Measurements from ENCODE around the gene CDHR3. TPM values are rescaled to one million over a fixed set of nuclear protein-coding genes. Genes with fewer than 3 reads are reported as not detected.

The CDHR3 gene
- total and polyA plus RNA-seq, 2 of the 8 experiments (the other 6 are each of a cell fraction or from before 2014, with no cell fraction given), result 6.4 to 6.8 TPM

GRCh38 chr7:105980645-105981396, 17.8 kb downstream of the CDHR3 start:
- Histone ChIP-seq H4K5ac (ENCODE audit: insufficient read length, low read depth, low read length) (no peak overlapping the region), H3K9ac (replicated peaks in 1 of 4; ENCODE audit: extremely low read depth in 1 of 4, low read depth in 3 of 4, low read length in 3 of 4) (no peak overlapping the region), H3K56ac (replicated peaks; ENCODE audit: insufficient read length, low read depth, low read length) (no peak overlapping the region), H2AFZ (ENCODE audit: low read length) (no peak overlapping the region; the same call in 1 of the 2 replicates), H3K23ac (ENCODE audit: insufficient read length) (no peak overlapping the region), H3K4me2 (ENCODE audit: insufficient read depth in 1 of 2, low read depth in 2 of 2, low read length in 2 of 2) (no peak overlapping the region), H4K91ac (replicated peaks; ENCODE audit: insufficient read length, low read length) (no peak overlapping the region), H2BK20ac (ENCODE audit: low read length) (0 out of 2 replicates have a peak overlapping the region, but pooled peaks have one; percentile 19), H2BK5ac (ENCODE audit: low read depth, low read length) (peak overlapping the region; percentile 13; the same call in 1 of the 2 replicates), H3K79me2 (ENCODE audit: control insufficient read depth in 1 of 2, insufficient read depth in 2 of 2, low read length in 2 of 2) (no peaks in the 10 kb centered on the region), H3K27me3 (replicated peaks in 1 of 4; ENCODE audit: control insufficient read depth in 3 of 4, extremely low read depth in 1 of 4, insufficient read depth in 3 of 4, low read length in 3 of 4) (no peaks in the 10 kb centered on the region), H3K36me3 (ENCODE audit: control insufficient read depth in 2 of 4, insufficient read depth in 4 of 4, low read length in 3 of 4) (no peaks in the 10 kb centered on the region), H3K14ac (ENCODE audit: insufficient read length) (no peak overlapping the region), H4K20me1 (replicated peaks in 1 of 2; ENCODE audit: control insufficient read depth in 1 of 2, insufficient read depth in 2 of 2, low read length in 2 of 2) (no peaks in the 10 kb centered on the region), H2BK15ac (ENCODE audit: low read length) (peak overlapping the region; percentile 24; the same call in 1 of the 2 replicates), H2BK12ac (ENCODE audit: low read depth, low read length) (no peak overlapping the region), H3K23me2 (ENCODE audit: low read depth, low read length) (no peaks in the 10 kb centered on the region; the same call in 1 of the 2 replicates), H4K8ac (ENCODE audit: extremely low read depth, insufficient read depth, low read length) (no peak overlapping the region), H3K4me1 (replicated peaks in 1 of 4; ENCODE audit: control insufficient read depth in 3 of 4, insufficient read depth in 4 of 4, low read length in 3 of 4) (peaks cover 3 to 20% (median 15%) of the 10 kb centered on the region in 4 experiments), H3K9me3 (ENCODE audit: insufficient read depth in 2 of 2, low read depth in 1 of 2, low read length in 1 of 2) (no peaks in the 10 kb centered on the region), H2AK5ac (ENCODE audit: low read depth, low read length) (peak overlapping the region; percentile 6; the same call in 1 of the 2 replicates), H3K4me3 (ENCODE audit: extremely low read depth in 1 of 4, insufficient read depth in 2 of 4, low read depth in 3 of 4, low read length in 4 of 4) (no peak overlapping the region), H3K27ac (ENCODE audit: low read depth, low read length) (no peak overlapping the region), H3K4ac (replicated peaks; ENCODE audit: insufficient read length, low read depth, low read length) (no peak overlapping the region), H2BK120ac (replicated peaks; ENCODE audit: low read depth, low read length) (no peak overlapping the region), H3K18ac (ENCODE audit: extremely low read depth, low read length) (no peak overlapping the region), H3K79me1 (ENCODE audit: low read depth, low read length) (no peaks in the 10 kb centered on the region)
- FAIRE-seq (no peak), DNase-seq (ENCODE audit: low read depth in 1 of 2, low spot score in 2 of 2) (no peak)
- WGBS, 2 experiments (ENCODE audit: extremely low coverage in 1 of 2, insufficient coverage in 1 of 2, insufficient read length in 1 of 2, insufficient replicate concordance in 2 of 2, low coverage in 1 of 2, low lambda C conversion rate in 2 of 2, missing lambda C conversion rate in 1 of 2), result 79% methylated on average over 3 of the region's 3 CpGs; no CpG with 5 or more reads in 1 of the 2 experiments
- CTCF ChIA-PET (ENCODE audit: partially characterized antibody), result interaction anchor here (0.5 to 2.7 kb wide), 19 partner anchors 8 to 219 kb away, joined by 3 to 17 read pairs (median 4); partner anchors contain the start of gene CDHR3
- POLR2A ChIA-PET (ENCODE audit: partially characterized antibody), result no interaction called here
- TF ChIP-seq BACH1 (IDR thresholded peaks at IDR 0.05; ENCODE audit: low read length) (no peak), TEAD4 (IDR thresholded peaks at IDR 0.05; ENCODE audit: low read depth, low read length) (no peak), POLR2AphosphoS5 (IDR thresholded peaks at IDR 0.05; ENCODE audit: low read depth, low read length) (no peak), KDM1A (IDR thresholded peaks at IDR 0.05; ENCODE audit: borderline replicate concordance, low read length) (no peak), ASH2L (IDR thresholded peaks at IDR 0.05; ENCODE audit: low read length) (no peak), NRF1 (IDR thresholded peaks at IDR 0.05; ENCODE audit: low read depth, low read length) (no peak), ATF3 (IDR thresholded peaks at IDR 0.05; ENCODE audit: insufficient read depth, low read depth, low read length) (no peak), SP4 (IDR thresholded peaks at IDR 0.05; ENCODE audit: low read length) (no peak), CBX5 (IDR thresholded peaks at IDR 0.05; ENCODE audit: low read depth, low read length) (no peak), RAD21 (IDR thresholded peaks at IDR 0.05 in 1 of 2, conservative IDR thresholded peaks at IDR 0.05 in 1 of 2; ENCODE audit: low read depth in 2 of 2, low read length in 2 of 2) (no peak), RXRA (IDR thresholded peaks at IDR 0.05; ENCODE audit: insufficient read depth, low read depth, low read length) (no peak), SRF (IDR thresholded peaks at IDR 0.05; ENCODE audit: low read depth, low read length) (no peak)
